ENCODE data around the gene SLC9A6.

Gene SLC9A6

GRCh38 chrX:136051611-136052010, 66.4 kb downstream of the SLC9A6 start:
- H3K27ac Mint-ChIP-seq (ENCODE audit: low read depth): no peak overlapping the region
- H3K36me3 Mint-ChIP-seq (ENCODE audit: insufficient read depth): no peaks in the 10 kb centered on the region
- no peak for DNase-seq (ENCODE audit: low spot score in 2 of 2)
- H3K27me3 Mint-ChIP-seq: no peaks in the 10 kb centered on the region
- no peak for ATAC-seq (replicated peaks; ENCODE audit: extremely low read depth, poor library complexity, severe bottlenecking)
- no peak overlapping the region for H3K4me3 Mint-ChIP-seq
- no peaks in the 10 kb centered on the region for H3K4me1 Mint-ChIP-seq
- no peaks in the 10 kb centered on the region for H3K9me3 Mint-ChIP-seq

DNA sequence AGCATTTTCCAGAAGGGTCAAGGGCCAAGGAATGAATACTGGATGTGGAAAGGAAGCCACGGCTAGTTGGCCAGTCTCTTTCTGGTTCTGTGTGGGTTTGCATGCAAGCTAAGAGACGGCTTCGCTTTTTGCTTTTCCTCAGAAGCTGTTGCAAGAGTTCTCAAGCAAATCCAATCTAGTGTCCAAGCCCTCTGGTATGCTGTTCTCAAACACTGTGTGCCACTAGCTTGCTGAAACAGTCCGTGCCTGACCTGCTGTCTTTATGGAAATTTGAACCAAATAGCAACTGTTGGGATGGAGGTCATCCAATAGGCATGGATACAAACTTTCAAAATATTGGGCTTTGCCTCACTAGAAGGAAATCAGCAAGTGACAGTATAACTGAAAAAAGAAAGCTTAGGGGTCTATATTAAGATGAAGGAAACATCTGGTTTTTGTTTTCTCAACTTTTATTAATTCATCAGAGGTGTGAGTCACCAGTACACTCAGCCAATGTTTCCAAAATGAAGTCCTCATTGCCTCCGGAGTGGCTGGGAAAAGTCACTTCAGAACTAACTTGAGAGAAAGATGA, 70.5 kb downstream of the SLC9A6 start:
- Mint-ChIP-seq H3K27ac (ENCODE audit: low read depth) (no peak overlapping the region), H3K4me1 (no peaks in the 10 kb centered on the region), H3K4me3 (no peak overlapping the region), H3K9me3 (no peaks in the 10 kb centered on the region), H3K36me3 (ENCODE audit: insufficient read depth) (no peaks in the 10 kb centered on the region), H3K27me3 (no peaks in the 10 kb centered on the region)
- DNase-seq (ENCODE audit: low spot score in 2 of 2) (no peak), ATAC-seq (replicated peaks; ENCODE audit: extremely low read depth, poor library complexity, severe bottlenecking) (no peak)

DNA sequence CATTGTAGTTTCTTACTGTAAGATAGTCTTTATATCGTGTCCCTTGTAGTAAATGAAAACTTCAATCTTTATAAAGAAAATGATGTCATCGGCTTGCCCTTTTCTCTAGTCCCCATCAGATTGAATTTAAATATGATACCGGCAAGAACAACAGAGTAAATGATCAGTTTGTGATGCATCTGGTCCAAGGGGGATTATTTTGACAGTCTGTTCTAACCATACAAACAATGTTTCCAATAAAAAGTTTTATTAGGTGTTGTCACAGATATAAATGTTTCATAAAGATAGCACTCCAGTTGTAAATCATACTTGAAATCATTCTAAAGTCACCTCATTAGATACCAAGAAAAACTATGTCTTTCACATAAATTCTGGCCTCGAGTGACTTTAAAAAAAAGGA, 72.3 kb downstream of the SLC9A6 start:
- H3K27ac Mint-ChIP-seq (ENCODE audit: low read depth): peak overlapping the region; percentile 70
- no peaks in the 10 kb centered on the region for H3K27me3 Mint-ChIP-seq
- no peak overlapping the region for H3K4me3 Mint-ChIP-seq
- DNase-seq (ENCODE audit: low spot score in 2 of 2) (no peak), ATAC-seq (replicated peaks; ENCODE audit: extremely low read depth, poor library complexity, severe bottlenecking) (no peak)
- H3K4me1 Mint-ChIP-seq: no peaks in the 10 kb centered on the region
- H3K9me3 Mint-ChIP-seq: no peaks in the 10 kb centered on the region
- no peaks in the 10 kb centered on the region for H3K36me3 Mint-ChIP-seq (ENCODE audit: insufficient read depth)

DNA sequence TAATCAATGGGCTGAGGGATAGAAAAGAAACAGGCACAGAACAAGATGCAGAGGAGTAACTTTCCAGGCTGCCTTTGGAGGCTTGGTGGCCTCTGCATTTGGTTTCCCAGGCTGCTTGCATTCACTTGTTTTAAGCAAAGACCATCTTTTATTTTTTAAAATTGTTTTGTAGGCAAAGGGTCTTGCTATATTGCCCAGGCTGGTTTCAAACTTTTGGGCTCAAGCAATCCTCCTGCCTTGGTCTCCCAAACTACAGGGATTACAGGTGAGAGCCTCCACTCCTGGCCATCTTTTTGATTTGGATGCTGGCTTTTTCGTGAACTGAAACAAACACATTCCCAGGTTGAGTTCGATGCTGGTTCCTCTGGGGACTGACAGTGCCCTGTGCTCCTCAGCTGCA, 74.1 kb downstream of the SLC9A6 start:
- DNase-seq (ENCODE audit: low spot score in 2 of 2): no peak
- Mint-ChIP-seq H3K27me3 (no peaks in the 10 kb centered on the region), H3K4me1 (no peaks in the 10 kb centered on the region), H3K27ac (ENCODE audit: low read depth) (no peak overlapping the region), H3K9me3 (no peaks in the 10 kb centered on the region), H3K4me3 (no peak overlapping the region), H3K36me3 (ENCODE audit: insufficient read depth) (peaks cover 2% of the 10 kb centered on the region)
- ATAC-seq (replicated peaks; ENCODE audit: extremely low read depth, poor library complexity, severe bottlenecking): no peak

DNA sequence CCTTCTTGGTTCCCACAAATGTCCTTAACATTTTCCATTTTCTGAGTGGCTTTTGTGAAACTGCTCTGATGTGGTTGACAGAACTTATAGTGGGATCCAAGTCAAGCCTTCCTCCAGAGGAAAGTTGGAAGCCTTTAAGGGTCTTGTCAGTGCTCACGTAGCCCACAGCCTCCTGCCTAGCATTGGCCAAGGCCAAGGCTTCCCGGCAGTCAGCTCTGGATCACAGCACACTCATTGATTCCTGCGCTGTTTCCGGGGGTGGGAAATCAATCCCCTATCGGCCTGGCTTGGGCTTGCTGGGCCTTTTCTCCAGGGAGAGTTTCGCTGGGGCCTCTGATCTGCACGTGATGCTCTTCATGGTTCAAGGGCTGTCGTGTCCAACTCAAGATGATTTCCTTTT, 76.1 kb downstream of the SLC9A6 start:
- Mint-ChIP-seq H3K4me3 (no peak overlapping the region), H3K27me3 (no peaks in the 10 kb centered on the region), H3K4me1 (no peaks in the 10 kb centered on the region), H3K27ac (ENCODE audit: low read depth) (no peak overlapping the region), H3K9me3 (no peaks in the 10 kb centered on the region), H3K36me3 (ENCODE audit: insufficient read depth) (peaks cover 2% of the 10 kb centered on the region)
- ATAC-seq (replicated peaks; ENCODE audit: extremely low read depth, poor library complexity, severe bottlenecking) (no peak), DNase-seq (ENCODE audit: low spot score in 2 of 2) (no peak)

DNA sequence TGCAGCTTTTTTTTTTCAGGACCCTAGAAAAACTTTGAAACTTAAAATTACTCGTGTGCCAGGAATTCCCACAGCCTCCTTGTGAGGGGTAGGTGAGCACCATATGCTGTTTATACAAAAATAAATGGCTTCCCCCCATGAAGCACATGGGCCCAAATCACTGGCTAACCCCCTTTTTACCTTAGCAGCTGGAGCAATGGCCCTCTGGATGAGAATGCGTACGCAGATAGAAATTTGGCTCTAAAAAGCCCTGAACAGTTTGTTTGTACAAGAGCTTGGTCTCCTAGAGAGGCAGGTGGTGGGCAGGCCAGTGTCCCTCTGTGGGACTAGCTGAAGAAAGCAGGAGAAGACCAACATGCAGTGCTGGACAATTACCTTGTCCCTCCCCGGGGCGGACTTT, 76.5 kb downstream of the SLC9A6 start:
- peaks cover 2% of the 10 kb centered on the region for H3K36me3 Mint-ChIP-seq (ENCODE audit: insufficient read depth)
- H3K4me1 Mint-ChIP-seq: no peaks in the 10 kb centered on the region
- H3K9me3 Mint-ChIP-seq: no peaks in the 10 kb centered on the region
- no peak overlapping the region for H3K27ac Mint-ChIP-seq (ENCODE audit: low read depth)
- DNase-seq (ENCODE audit: low spot score in 2 of 2) (no peak), ATAC-seq (replicated peaks; ENCODE audit: extremely low read depth, poor library complexity, severe bottlenecking) (no peak)
- no peak overlapping the region for H3K4me3 Mint-ChIP-seq
- no peaks in the 10 kb centered on the region for H3K27me3 Mint-ChIP-seq

- Mint-ChIP-seq H3K36me3 (ENCODE audit: insufficient read depth) (peaks cover 2% of the 10 kb centered on the region), H3K9me3 (no peaks in the 10 kb centered on the region), H3K27ac (ENCODE audit: low read depth) (no peak overlapping the region), H3K27me3 (no peaks in the 10 kb centered on the region), H3K4me3 (no peak overlapping the region), H3K4me1 (no peaks in the 10 kb centered on the region)
- no peak for DNase-seq (ENCODE audit: low spot score in 2 of 2)
- ATAC-seq (replicated peaks; ENCODE audit: extremely low read depth, poor library complexity, severe bottlenecking): no peak
These were observed 78.3 kb downstream of the SLC9A6 start for GRCh38 chrX:136063340-136064079.

DNA sequence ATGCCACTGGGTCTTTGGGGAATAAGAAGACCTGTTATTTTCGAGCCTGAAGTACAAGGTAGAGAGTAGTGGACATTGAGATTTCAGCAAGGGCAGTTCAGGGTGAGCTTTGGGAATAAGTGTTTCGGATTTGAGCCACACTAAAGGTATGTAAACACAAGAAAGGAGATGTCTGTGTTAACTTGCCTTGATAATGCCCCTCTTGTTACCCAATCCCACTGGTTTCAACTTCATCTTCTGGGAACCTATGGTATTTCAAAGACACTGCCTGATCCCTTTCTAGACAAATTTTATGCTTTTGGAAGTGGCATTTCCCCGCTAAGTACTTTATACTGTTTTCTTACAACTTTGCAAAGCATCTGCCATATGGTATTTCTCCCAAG, 79.4 kb downstream of the SLC9A6 start:
- Mint-ChIP-seq H3K9me3 (no peaks in the 10 kb centered on the region), H3K4me3 (no peak overlapping the region), H3K27ac (ENCODE audit: low read depth) (no peak overlapping the region), H3K4me1 (no peaks in the 10 kb centered on the region), H3K36me3 (ENCODE audit: insufficient read depth) (peaks cover 2% of the 10 kb centered on the region), H3K27me3 (no peaks in the 10 kb centered on the region)
- DNase-seq (ENCODE audit: low spot score in 2 of 2) (no peak), ATAC-seq (replicated peaks; ENCODE audit: extremely low read depth, poor library complexity, severe bottlenecking) (no peak)

GRCh38 chrX:136065044-136065671, 79.9 kb downstream of the SLC9A6 start:
- DNase-seq (ENCODE audit: low spot score in 2 of 2) (no peak), ATAC-seq (replicated peaks; ENCODE audit: extremely low read depth, poor library complexity, severe bottlenecking) (no peak)
- no peaks in the 10 kb centered on the region for H3K27me3 Mint-ChIP-seq
- no peak overlapping the region for H3K27ac Mint-ChIP-seq (ENCODE audit: low read depth)
- no peaks in the 10 kb centered on the region for H3K9me3 Mint-ChIP-seq
- no peaks in the 10 kb centered on the region for H3K4me1 Mint-ChIP-seq
- no peak overlapping the region for H3K4me3 Mint-ChIP-seq
- H3K36me3 Mint-ChIP-seq (ENCODE audit: insufficient read depth): peaks cover 2% of the 10 kb centered on the region

GRCh38 chrX:136067097-136067496, 81.9 kb downstream of the SLC9A6 start:
- H3K27ac Mint-ChIP-seq (ENCODE audit: low read depth): no peak overlapping the region
- H3K27me3 Mint-ChIP-seq: no peaks in the 10 kb centered on the region
- H3K4me1 Mint-ChIP-seq: peaks cover 13% of the 10 kb centered on the region
- no peaks in the 10 kb centered on the region for H3K9me3 Mint-ChIP-seq
- DNase-seq (ENCODE audit: low spot score in 2 of 2): no peak
- H3K36me3 Mint-ChIP-seq (ENCODE audit: insufficient read depth): peaks cover 2% of the 10 kb centered on the region
- no peak for ATAC-seq (replicated peaks; ENCODE audit: extremely low read depth, poor library complexity, severe bottlenecking)
- H3K4me3 Mint-ChIP-seq: no peak overlapping the region

GRCh38 chrX:136067966-136068365, 82.7 kb downstream of the SLC9A6 start:
- no peak for ATAC-seq (replicated peaks; ENCODE audit: extremely low read depth, poor library complexity, severe bottlenecking)
- H3K36me3 Mint-ChIP-seq (ENCODE audit: insufficient read depth): peaks cover 2% of the 10 kb centered on the region
- DNase-seq (ENCODE audit: low spot score in 2 of 2): no peak
- H3K9me3 Mint-ChIP-seq: no peaks in the 10 kb centered on the region
- H3K4me3 Mint-ChIP-seq: no peak overlapping the region
- peaks cover 13% of the 10 kb centered on the region for H3K4me1 Mint-ChIP-seq
- H3K27ac Mint-ChIP-seq (ENCODE audit: low read depth): no peak overlapping the region
- H3K27me3 Mint-ChIP-seq: no peaks in the 10 kb centered on the region

GRCh38 chrX:136076942-136077341, 91.7 kb downstream of the SLC9A6 start:
- no peak for ATAC-seq (replicated peaks; ENCODE audit: extremely low read depth, poor library complexity, severe bottlenecking)
- DNase-seq (ENCODE audit: low spot score in 2 of 2): no peak
- no peaks in the 10 kb centered on the region for H3K4me1 Mint-ChIP-seq
- no peak overlapping the region for H3K4me3 Mint-ChIP-seq
- H3K27me3 Mint-ChIP-seq: peaks cover 35% of the 10 kb centered on the region
- no peak overlapping the region for H3K27ac Mint-ChIP-seq (ENCODE audit: low read depth)
- H3K9me3 Mint-ChIP-seq: no peaks in the 10 kb centered on the region
- H3K36me3 Mint-ChIP-seq (ENCODE audit: insufficient read depth): no peaks in the 10 kb centered on the region

DNA sequence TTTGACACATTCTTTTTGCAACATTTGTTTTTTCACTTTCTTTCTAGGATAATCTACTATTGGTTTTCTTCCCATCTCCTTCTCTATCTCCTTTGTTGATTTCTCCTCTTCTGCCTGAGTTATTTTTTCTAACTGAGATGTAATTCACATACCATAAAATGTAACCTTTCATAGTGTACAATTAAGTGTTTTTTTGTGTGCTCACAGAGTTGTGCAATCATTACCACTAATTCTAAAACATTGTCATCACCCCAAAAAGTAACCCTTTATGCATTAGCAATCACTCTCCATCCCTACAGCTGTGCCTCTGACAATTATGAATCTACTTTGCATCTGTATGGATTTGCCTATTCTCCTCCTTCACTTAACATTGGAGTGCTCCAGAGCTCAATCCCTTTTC, 95.5 kb downstream of the SLC9A6 start:
- Mint-ChIP-seq H3K4me1 (no peaks in the 10 kb centered on the region), H3K27me3 (peaks cover 35% of the 10 kb centered on the region), H3K4me3 (no peak overlapping the region), H3K9me3 (no peaks in the 10 kb centered on the region), H3K36me3 (ENCODE audit: insufficient read depth) (no peaks in the 10 kb centered on the region), H3K27ac (ENCODE audit: low read depth) (no peak overlapping the region)
- DNase-seq (ENCODE audit: low spot score in 2 of 2): no peak
- no peak for ATAC-seq (replicated peaks; ENCODE audit: extremely low read depth, poor library complexity, severe bottlenecking)
